ENCODE data around the gene KLHDC9.

- TF ChIP-seq CTCF (IDR thresholded peaks at IDR 0.05; ENCODE audit: borderline replicate concordance, extremely low read depth, low read length, poor library complexity, severe bottlenecking), result no peak
- no peak for TF ChIP-seq EZH2 (IDR thresholded peaks at IDR 0.05; ENCODE audit: borderline replicate concordance, low read depth, low read length, severe bottlenecking)
Measured at GRCh38 chr1:161133220-161133740, 35.1 kb downstream of the KLHDC9 start.
